NCI-H1930 (cell line): ENCODE measurements around the gene HPD.
"Not testable (repeated sequence)": the region's sequence is repeated elsewhere in the genome, so short reads cannot be mapped to it uniquely, and the experiment has no call there.

Experiments
- DNase-seq, 2 experiments: peaks; one replicate each; lab custom pipeline; 2025; lab: John Stamatoyannopoulos, UW

HPD gene

GRCh38 chr12:121858662-121859572 lies at the start of gene HPD:
HPD (minus strand) TSS chr12:121858859; CDS start chr12:121858823, 36 bp downstream.
- DNase-seq: no peak

DNA sequence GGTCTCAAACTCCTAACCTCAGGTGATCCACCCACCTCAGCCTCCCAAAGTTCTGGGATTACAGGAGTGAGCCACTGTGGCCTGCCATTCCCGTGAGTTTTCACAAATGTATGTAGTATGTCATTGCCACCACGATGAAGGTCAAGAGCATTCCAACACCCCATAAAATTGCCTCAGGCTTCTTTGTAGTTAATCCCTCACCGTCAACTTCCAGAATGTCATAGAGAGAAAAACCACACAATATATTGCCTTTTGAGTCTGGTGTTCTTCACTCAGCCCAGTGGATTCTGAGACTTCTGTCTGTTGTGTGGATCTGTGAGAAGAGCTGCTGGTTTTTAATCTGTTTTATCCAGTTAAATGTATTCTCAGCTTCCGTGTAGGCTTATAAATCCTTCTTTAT lies 47.1 kb upstream of the HPD start:
- DNase-seq: no peak

DNA sequence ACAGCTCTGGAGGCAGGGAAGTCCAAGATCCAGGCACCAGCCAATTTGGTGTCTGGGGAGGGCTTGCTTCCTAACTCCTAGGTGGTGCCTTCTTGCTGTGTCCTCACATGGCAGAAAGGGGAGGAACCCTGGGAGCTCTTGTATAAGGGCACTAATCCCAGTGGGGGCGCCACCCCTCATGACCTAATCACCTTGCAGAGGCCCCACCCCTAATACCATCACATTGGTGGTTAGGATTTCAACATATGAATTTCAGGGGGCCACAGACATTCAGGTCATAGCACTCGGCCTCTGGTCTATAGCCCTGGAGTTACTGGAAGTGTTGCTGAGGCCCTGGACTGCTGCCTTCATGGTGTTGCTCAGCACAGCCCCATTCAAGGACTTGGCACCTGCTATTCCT lies 44.5 kb upstream of the HPD start:
- no peak for DNase-seq

GRCh38 chr12:121899590-121899989 lies 40.9 kb upstream of the HPD start:
- DNase-seq: no peak

DNA sequence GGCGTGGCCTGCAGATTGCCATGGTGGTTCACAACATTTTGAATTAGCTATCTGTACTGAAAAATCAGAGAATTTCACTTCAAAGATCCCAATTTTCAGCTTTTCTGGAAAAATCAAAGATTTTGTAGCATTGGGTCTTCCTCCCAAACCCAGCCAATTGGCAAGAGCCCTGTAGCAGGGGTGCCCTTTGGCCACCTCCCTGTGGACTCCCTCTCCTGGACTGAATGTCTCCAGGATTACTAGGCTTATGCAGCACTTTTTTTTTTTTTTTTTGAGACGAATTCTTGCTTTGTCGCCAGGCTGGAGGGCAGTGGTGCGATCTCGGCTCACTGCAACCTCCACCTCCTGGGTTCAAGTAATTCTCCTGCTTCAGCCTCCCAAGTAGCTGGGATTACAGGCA lies 39.6 kb upstream of the HPD start:
- no peak for DNase-seq

DNA sequence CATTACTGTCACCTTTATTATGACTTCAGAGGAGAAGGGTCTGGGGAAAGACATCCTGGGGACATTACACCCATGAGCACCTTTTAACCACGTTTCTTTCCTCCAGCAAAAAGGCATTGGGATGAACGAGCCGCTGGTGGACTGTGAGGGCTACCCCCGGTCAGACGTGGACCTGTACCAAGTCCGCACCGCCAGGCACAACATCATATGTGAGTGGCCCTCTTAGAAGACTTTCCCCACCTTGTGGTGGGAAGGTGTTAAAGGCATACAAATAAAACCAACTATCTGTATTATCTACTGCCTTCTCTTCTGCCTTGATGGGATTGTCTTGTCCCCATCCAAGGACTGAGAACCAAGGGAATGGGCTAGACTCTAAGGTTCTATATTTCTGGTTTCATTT lies 36.0 kb upstream of the HPD start:
- no peak for DNase-seq

DNA sequence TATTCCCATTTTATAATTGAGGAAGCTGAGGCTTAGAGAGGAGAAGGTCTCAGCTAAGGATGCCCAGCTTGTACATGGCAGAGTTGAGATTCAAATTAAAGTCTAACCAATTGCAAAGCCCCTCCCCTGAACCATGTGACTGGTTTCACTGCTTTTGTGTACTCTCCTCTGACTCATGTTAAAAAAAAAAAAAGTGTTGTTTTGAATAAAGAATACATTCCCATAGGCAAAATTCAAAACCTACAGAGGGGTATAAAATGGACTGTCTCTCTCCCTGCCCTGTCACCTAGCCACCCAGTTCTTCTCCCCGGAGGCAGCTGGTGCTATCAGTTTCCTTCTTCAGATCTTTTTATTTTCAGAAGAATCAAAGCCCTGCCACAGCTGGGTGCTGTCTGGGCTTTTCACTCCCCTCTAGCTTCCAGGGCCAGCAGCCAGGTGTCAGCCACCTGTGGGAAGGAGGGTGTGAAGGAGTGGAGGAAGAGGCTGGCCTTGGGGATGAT lies 35.4 kb upstream of the HPD start:
- no peak for DNase-seq

DNA sequence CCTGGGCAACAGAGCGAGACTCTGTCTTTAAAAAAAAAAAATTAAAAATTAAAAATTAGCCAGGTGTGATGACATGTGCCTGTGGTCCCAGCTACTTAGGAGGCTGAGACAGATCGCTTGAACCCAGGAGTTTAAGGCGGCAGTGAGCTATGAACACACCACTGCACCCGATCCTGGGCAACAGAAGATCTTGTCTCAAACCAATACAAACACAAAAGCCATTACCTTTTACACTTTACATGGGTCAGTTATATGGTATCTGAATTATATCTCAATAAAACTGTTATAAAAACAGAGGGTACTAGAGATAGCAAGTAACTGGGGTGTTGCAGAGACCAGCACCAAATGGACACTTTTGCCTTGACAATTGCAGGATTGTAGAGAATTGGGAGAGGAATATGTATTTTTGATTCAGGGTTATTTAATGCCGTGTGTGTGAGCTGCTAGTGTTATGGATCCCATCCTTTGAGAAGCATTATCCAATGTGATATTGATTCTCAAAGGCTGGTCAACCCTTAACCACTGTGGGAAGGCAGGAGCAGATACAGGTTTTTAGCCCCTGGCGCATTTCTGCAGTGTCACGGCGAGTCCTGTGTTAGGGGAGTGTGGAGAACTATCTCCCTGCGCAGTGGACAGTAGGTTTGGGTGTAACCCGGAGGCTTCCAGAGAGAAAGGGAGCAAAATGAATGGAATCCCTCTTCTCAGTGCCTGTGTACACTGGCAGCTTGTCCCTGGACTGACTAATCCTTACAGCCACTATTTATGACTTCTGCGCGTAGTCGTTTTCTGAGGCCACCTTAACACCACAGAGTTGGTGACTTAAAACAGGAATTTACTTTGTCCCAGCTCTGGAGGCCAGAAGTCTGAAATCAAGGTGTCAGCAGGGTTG lies 34.3 kb upstream of the HPD start:
- no peak for DNase-seq

DNA sequence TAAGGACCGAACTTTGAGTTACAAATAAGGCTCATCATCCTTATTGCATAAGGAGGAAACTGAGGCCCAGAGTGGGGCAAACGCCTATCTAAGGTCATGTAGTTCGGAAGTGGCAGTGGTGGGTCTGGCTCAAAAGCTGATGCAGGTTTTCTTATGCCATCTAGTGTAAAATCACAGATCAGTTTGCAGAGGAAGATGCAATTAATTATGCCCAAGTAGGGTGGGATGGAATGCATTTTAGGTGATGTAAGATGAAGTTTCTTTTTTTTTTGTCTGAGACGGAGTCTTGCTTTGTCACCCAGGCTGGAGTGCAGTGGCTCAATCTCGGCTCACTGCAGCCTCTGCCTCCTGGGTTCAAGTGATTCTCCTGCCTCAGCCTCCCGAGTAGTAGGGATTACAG lies 31.0 kb upstream of the HPD start:
- DNase-seq: not testable (repeated sequence)

GRCh38 chr12:121889274-121889624 lies 30.6 kb upstream of the HPD start:
- no peak for DNase-seq

DNA sequence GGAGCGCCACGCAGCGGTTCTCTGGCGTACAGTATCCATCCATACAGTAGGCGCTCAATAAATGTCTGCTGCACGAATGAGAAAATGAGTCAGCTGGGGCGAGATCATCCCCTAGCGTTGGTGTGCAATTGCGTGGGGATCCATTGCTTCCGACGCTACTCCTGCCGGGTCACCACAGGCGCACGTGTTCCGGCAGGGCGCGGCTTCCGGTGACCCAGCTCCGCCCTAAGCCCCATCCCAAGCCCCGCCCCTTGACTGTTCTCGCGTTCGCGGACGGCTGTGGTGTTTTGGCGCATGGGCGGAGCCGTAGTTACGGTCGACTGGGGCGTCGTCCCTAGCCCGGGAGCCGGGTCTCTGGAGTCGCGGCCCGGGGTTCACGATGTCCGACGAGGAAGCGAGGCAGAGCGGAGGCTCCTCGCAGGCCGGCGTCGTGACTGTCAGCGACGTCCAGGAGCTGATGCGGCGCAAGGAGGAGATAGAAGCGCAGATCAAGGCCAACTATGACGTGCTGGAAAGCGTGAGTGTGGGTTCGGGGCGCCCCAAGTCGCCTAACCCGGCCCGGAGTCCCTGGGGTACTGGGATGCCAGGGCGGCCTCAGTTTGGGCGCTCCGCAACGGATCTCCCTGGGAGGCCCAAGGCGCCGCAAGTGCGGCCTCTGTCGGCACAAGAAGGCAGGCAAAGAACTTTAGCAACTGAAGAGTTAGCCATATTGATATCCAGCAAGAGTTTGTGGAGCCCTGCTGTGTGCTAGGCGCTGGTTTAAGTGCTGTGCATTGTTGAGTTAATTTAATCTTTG lies 30.0 kb upstream of the HPD start, which contains the start of gene PSMD9:
PSMD9 (plus strand) TSS at position 313 of the 796 bp plus-strand sequence; CDS start at position 380, 67 bp downstream.
- DNase-seq: peak; percentile 90 to 96

DNA sequence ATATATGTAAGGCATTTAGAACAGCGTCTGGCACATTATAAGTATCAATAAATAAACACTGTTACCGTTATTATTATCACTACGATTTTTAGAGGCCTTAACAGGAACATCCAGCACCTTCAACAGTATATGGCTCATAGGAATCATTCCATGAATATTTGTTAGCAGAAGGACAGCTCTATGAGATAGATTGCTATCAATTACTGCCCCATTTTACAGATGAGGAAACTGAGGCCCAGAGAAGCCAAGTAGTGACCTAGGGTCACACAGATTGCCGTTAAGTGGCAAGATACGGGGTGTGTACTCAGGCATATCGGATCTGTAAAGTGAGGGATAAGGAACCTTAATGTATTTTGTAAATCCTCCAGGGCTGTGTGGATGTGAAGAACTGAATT lies 29.4 kb upstream of the HPD start:
- DNase-seq: no peak

DNA sequence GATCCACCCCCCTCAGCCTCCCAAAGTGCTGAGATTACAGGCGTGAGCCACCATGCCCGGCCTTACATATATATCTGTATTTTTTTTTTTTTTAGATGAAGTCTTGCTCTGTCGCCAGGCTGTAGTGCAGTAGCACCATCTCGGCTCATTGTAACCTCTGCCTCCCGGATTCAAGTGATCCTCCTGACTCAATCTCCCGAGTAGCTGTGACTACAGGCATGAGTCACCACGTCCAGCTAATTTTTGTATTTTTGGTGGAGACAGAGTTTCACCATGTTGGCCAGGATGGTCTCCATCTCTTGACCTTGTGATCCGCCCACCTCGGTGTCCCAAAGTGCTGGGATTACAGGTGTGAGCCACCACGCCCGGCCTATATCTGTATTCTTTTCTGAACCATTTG lies 26.5 kb upstream of the HPD start:
- not testable (repeated sequence) for DNase-seq

DNA sequence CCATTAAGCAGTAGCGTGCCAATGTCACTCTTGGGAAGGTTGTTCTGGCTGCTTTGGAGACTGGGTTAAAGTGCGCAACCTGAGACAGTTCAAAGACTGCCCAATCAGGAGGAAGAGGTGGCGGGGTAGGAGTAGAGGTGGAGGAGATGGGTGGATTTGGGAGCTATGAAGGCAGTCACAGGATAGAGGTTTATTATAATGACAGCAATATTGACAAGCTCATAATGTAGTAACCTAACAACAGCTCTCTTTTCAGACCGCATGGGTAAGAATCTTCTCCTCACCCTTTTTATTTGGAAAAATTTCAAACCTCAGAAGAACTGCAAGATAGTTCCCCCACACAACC lies 24.6 kb upstream of the HPD start:
- DNase-seq: no peak

- DNase-seq: not testable (repeated sequence)
Measured at GRCh38 chr12:121876080-121876447, 17.4 kb upstream of the HPD start.

DNA sequence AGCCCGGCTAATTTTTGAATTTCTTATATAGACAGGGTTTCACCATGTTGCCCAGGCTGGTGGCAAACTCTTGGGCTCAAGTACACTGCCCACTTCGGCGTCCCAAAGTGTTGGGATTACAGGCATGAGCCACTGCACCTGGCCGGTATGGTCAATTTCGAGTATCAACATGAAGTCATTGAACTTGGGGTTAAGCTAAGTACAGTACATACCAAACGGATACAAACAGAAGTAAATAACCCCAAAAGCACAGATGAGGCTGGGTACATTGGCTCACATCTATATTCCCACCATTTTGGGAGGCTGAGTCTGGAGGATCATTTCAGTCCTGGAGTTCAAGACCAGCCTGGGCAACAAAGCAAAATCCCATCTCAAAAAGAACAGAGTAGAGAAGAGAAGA lies 16.9 kb upstream of the HPD start:
- DNase-seq: no peak

GRCh38 chr12:121874071-121874470 lies 15.4 kb upstream of the HPD start:
- DNase-seq: no peak

DNA sequence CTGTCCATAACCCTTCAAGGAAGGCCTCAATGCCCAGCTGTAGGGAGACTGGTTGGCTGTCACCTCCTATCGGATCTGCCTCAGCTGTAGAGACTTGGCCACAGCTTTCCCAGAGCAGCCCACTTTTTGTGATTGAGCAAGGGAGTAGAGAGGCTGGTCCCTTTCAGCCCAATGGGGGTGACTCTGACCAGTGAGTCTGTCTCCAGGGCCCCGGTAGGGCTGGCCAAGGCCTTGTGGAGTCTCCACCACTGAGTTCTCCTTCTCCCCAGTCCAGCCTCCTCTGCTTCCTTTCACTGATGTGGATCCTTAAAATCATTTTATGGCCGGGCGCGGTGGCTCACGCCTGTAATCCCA lies 14.5 kb upstream of the HPD start:
- DNase-seq: no peak

GRCh38 chr12:121872546-121873215 lies 14.0 kb upstream of the HPD start:
- no peak for DNase-seq

- no peak for DNase-seq
Measured at GRCh38 chr12:121871467-121871866, 12.8 kb upstream of the HPD start.

DNA sequence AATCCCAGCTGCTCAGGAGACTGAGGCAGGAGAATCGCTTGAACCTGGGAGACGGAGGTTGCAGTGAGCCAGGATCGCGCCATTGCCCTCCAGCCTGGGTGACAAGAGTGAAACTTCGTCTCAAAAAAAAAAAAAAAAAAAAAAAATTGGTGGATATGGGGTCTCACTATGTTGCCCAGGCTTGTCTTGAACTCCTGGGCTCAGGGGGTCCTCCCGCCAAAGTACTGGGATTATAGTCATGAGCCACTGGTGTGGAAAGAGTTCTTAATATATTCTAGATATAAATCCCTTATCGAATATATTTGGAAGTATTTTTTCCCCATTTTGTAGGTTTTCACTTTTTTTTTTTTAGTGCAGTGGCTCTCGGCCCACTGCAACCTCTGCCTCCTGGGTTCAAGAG lies 10.6 kb upstream of the HPD start:
- DNase-seq: not testable (repeated sequence)

- DNase-seq: no peak
Measured at GRCh38 chr12:121866331-121866730, 7.7 kb upstream of the HPD start.
